ENCODE results near the gene LKAAEAR1.

GRCh38 chr20:64049878-64050260 lies 34.3 kb downstream of the LKAAEAR1 start:
- no peak for TF ChIP-seq MAFF (IDR thresholded peaks at IDR 0.05; ENCODE audit: low read length)
- no peak for TF ChIP-seq BRF2 (IDR thresholded peaks at IDR 0.05; ENCODE audit: borderline replicate concordance, insufficient read depth, insufficient read length)
- no peak for TF ChIP-seq POLR2AphosphoS5 (IDR thresholded peaks at IDR 0.05; ENCODE audit: control insufficient read depth, insufficient read depth, low read depth, low read length)
- no peak for TF ChIP-seq ZNF324 (CRISPR knock-in tag; IDR thresholded peaks at IDR 0.05)
- TF ChIP-seq YY1 (IDR thresholded peaks at IDR 0.05; ENCODE audit: borderline replicate concordance in 1 of 3, control insufficient read depth in 1 of 3, extremely low read depth in 1 of 3, insufficient read depth in 3 of 3, insufficient read length in 1 of 3, insufficient replicate concordance in 2 of 3, low read depth in 1 of 3, low read length in 2 of 3), result peak in 1 of 3 experiments; percentile 55
- no peak for TF ChIP-seq SNRNP70 (optimal IDR thresholded peaks at IDR 0.05; ENCODE audit: low read depth, low read length)
- TF ChIP-seq ZBTB49 (CRISPR knock-in tag; IDR thresholded peaks at IDR 0.05; ENCODE audit: borderline replicate concordance), result no peak

Measured in K562 (cell line).